Measurements from ENCODE around the gene RET.

Gene RET

GRCh38 chr10:43108951-43109350 is 32.1 kb downstream of the RET start:
- H3K4me3 ChIP-seq (ENCODE audit: low read depth, low read length) = no peak overlapping the region
- H2AFZ ChIP-seq (ENCODE audit: low read length, unreplicated experiment) = no peak overlapping the region
- H3K4me1 ChIP-seq (ENCODE audit: control insufficient read depth, insufficient read depth, low read length, unreplicated experiment) = no peaks in the 10 kb centered on the region
- H3K79me2 ChIP-seq (ENCODE audit: control insufficient read depth, insufficient read depth, low read length, unreplicated experiment) = no peaks in the 10 kb centered on the region
- no peak overlapping the region for H3K27ac ChIP-seq (ENCODE audit: low read depth, low read length)
- H3K36me3 ChIP-seq (ENCODE audit: insufficient read depth, low read length) = no peaks in the 10 kb centered on the region
- peaks cover 8% of the 10 kb centered on the region; the same call in 1 of the 2 replicates for H3K27me3 ChIP-seq (ENCODE audit: insufficient read depth, low read length)

GRCh38 chr10:43109671-43110249 is 32.9 kb downstream of the RET start:
- peaks cover 1% of the 10 kb centered on the region; the same call in 1 of the 2 replicates for H3K27me3 ChIP-seq (ENCODE audit: insufficient read depth, low read length)
- H2AFZ ChIP-seq (ENCODE audit: low read length, unreplicated experiment) = no peak overlapping the region
- no peaks in the 10 kb centered on the region for H3K79me2 ChIP-seq (ENCODE audit: control insufficient read depth, insufficient read depth, low read length, unreplicated experiment)
- H3K4me3 ChIP-seq (ENCODE audit: low read depth, low read length) = no peak overlapping the region
- H3K4me1 ChIP-seq (ENCODE audit: control insufficient read depth, insufficient read depth, low read length, unreplicated experiment) = no peaks in the 10 kb centered on the region
- no peaks in the 10 kb centered on the region for H3K36me3 ChIP-seq (ENCODE audit: insufficient read depth, low read length)
- no peak overlapping the region for H3K27ac ChIP-seq (ENCODE audit: low read depth, low read length)

- H3K4me1 ChIP-seq (ENCODE audit: control insufficient read depth, insufficient read depth, low read length, unreplicated experiment) = no peaks in the 10 kb centered on the region
- no peaks in the 10 kb centered on the region for H3K79me2 ChIP-seq (ENCODE audit: control insufficient read depth, insufficient read depth, low read length, unreplicated experiment)
- H3K4me3 ChIP-seq (ENCODE audit: low read depth, low read length) = no peak overlapping the region
- H2AFZ ChIP-seq (ENCODE audit: low read length, unreplicated experiment) = no peak overlapping the region
- no peak overlapping the region for H3K27ac ChIP-seq (ENCODE audit: low read depth, low read length)
- H3K27me3 ChIP-seq (ENCODE audit: insufficient read depth, low read length) = no peaks in the 10 kb centered on the region
- H3K36me3 ChIP-seq (ENCODE audit: insufficient read depth, low read length) = no peaks in the 10 kb centered on the region
Observed at GRCh38 chr10:43110338-43111071, 33.6 kb downstream of the RET start.

DNA sequence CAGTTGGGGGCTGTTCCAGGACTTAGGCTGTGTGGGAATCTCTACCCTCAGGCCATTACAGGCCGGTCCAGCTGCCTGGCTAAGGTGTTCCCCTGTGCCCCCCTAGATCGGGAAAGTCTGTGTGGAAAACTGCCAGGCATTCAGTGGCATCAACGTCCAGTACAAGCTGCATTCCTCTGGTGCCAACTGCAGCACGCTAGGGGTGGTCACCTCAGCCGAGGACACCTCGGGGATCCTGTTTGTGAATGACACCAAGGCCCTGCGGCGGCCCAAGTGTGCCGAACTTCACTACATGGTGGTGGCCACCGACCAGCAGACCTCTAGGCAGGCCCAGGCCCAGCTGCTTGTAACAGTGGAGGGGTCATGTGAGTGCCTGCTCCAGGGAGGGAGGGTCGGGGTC is 34.2 kb downstream of the RET start:
- Histone ChIP-seq H3K4me3 (ENCODE audit: low read depth, low read length) (no peak overlapping the region), H3K4me1 (ENCODE audit: control insufficient read depth, insufficient read depth, low read length, unreplicated experiment) (no peaks in the 10 kb centered on the region), H3K36me3 (ENCODE audit: insufficient read depth, low read length) (no peaks in the 10 kb centered on the region), H3K27ac (ENCODE audit: low read depth, low read length) (no peak overlapping the region), H2AFZ (ENCODE audit: low read length, unreplicated experiment) (no peak overlapping the region), H3K79me2 (ENCODE audit: control insufficient read depth, insufficient read depth, low read length, unreplicated experiment) (no peaks in the 10 kb centered on the region), H3K27me3 (ENCODE audit: insufficient read depth, low read length) (no peaks in the 10 kb centered on the region)

GRCh38 chr10:43111921-43112607 is 35.2 kb downstream of the RET start:
- Histone ChIP-seq H3K27me3 (ENCODE audit: insufficient read depth, low read length) (no peaks in the 10 kb centered on the region), H3K27ac (ENCODE audit: low read depth, low read length) (no peak overlapping the region), H3K79me2 (ENCODE audit: control insufficient read depth, insufficient read depth, low read length, unreplicated experiment) (no peaks in the 10 kb centered on the region), H3K4me1 (ENCODE audit: control insufficient read depth, insufficient read depth, low read length, unreplicated experiment) (no peaks in the 10 kb centered on the region), H3K36me3 (ENCODE audit: insufficient read depth, low read length) (no peaks in the 10 kb centered on the region), H3K4me3 (ENCODE audit: low read depth, low read length) (no peak overlapping the region), H2AFZ (ENCODE audit: low read length, unreplicated experiment) (no peak overlapping the region)

DNA sequence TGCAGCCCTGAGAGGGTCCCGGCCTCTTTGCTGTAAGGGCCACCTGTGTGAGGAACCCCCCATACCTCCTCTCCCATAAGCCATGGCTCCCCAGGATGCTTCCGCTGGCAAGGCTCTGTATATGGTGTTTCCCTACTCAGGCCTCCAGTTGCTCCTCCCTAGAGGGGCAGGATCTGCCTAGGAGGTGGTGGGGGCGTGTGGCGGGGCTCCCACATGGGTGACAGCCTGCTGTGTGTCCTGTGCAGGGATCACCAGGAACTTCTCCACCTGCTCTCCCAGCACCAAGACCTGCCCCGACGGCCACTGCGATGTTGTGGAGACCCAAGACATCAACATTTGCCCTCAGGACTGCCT is 35.7 kb downstream of the RET start:
- no peak overlapping the region for H3K27ac ChIP-seq (ENCODE audit: low read depth, low read length)
- H3K4me1 ChIP-seq (ENCODE audit: control insufficient read depth, insufficient read depth, low read length, unreplicated experiment) = no peaks in the 10 kb centered on the region
- no peak overlapping the region for H3K4me3 ChIP-seq (ENCODE audit: low read depth, low read length)
- no peak overlapping the region for H2AFZ ChIP-seq (ENCODE audit: low read length, unreplicated experiment)
- H3K79me2 ChIP-seq (ENCODE audit: control insufficient read depth, insufficient read depth, low read length, unreplicated experiment) = no peaks in the 10 kb centered on the region
- no peaks in the 10 kb centered on the region for H3K27me3 ChIP-seq (ENCODE audit: insufficient read depth, low read length)
- H3K36me3 ChIP-seq (ENCODE audit: insufficient read depth, low read length) = no peaks in the 10 kb centered on the region

- no peak overlapping the region for H2AFZ ChIP-seq (ENCODE audit: low read length, unreplicated experiment)
- no peaks in the 10 kb centered on the region for H3K36me3 ChIP-seq (ENCODE audit: insufficient read depth, low read length)
- H3K4me1 ChIP-seq (ENCODE audit: control insufficient read depth, insufficient read depth, low read length, unreplicated experiment) = no peaks in the 10 kb centered on the region
- H3K79me2 ChIP-seq (ENCODE audit: control insufficient read depth, insufficient read depth, low read length, unreplicated experiment) = no peaks in the 10 kb centered on the region
- H3K27ac ChIP-seq (ENCODE audit: low read depth, low read length) = no peak overlapping the region
- no peaks in the 10 kb centered on the region for H3K27me3 ChIP-seq (ENCODE audit: insufficient read depth, low read length)
- H3K4me3 ChIP-seq (ENCODE audit: low read depth, low read length) = no peak overlapping the region
Observed at GRCh38 chr10:43113201-43114087, 36.6 kb downstream of the RET start.

GRCh38 chr10:43114088-43114742 is 37.3 kb downstream of the RET start:
- Histone ChIP-seq H3K27me3 (ENCODE audit: insufficient read depth, low read length) (no peaks in the 10 kb centered on the region), H3K4me1 (ENCODE audit: control insufficient read depth, insufficient read depth, low read length, unreplicated experiment) (no peaks in the 10 kb centered on the region), H3K79me2 (ENCODE audit: control insufficient read depth, insufficient read depth, low read length, unreplicated experiment) (no peaks in the 10 kb centered on the region), H3K4me3 (ENCODE audit: low read depth, low read length) (no peak overlapping the region), H3K27ac (ENCODE audit: low read depth, low read length) (no peak overlapping the region), H2AFZ (ENCODE audit: low read length, unreplicated experiment) (no peak overlapping the region), H3K36me3 (ENCODE audit: insufficient read depth, low read length) (no peaks in the 10 kb centered on the region)

- Histone ChIP-seq H2AFZ (ENCODE audit: low read length, unreplicated experiment) (no peak overlapping the region), H3K27ac (ENCODE audit: low read depth, low read length) (no peak overlapping the region), H3K36me3 (ENCODE audit: insufficient read depth, low read length) (no peaks in the 10 kb centered on the region), H3K27me3 (ENCODE audit: insufficient read depth, low read length) (no peaks in the 10 kb centered on the region), H3K4me3 (ENCODE audit: low read depth, low read length) (no peak overlapping the region), H3K4me1 (ENCODE audit: control insufficient read depth, insufficient read depth, low read length, unreplicated experiment) (no peaks in the 10 kb centered on the region), H3K79me2 (ENCODE audit: control insufficient read depth, insufficient read depth, low read length, unreplicated experiment) (no peaks in the 10 kb centered on the region)
Observed at GRCh38 chr10:43114743-43115611, 38.1 kb downstream of the RET start.

All from ACC112 (cell line).